Measurements from ENCODE around the gene COL4A2.
"Not testable (repeated sequence)": the region's sequence is repeated elsewhere in the genome, so short reads cannot be mapped to it uniquely, and the experiment has no call there.

- TF ChIP-seq CTCF (IDR thresholded peaks at IDR 0.05; ENCODE audit: low read depth, low read length, missing input control); TAF1 (conservative IDR thresholded peaks at IDR 0.05); GABPA (IDR thresholded peaks at IDR 0.05 in 1 of 2, conservative IDR thresholded peaks at IDR 0.05 in 1 of 2): not testable (repeated sequence)
Observed at GRCh38 chr13:110497896-110498295, 190.8 kb downstream of the COL4A2 start.

Measured in liver (tissue), 3 donors.